ENCODE results near the gene FSTL4. TPM values are rescaled to one million over a fixed set of nuclear protein-coding genes. Genes with fewer than 3 reads are reported as not detected.

The FSTL4 gene
- total and polyA plus RNA-seq, 2 of the 4 experiments (the other 2 are of a cell fraction): 0.18 TPM; not detected in 1

DNA sequence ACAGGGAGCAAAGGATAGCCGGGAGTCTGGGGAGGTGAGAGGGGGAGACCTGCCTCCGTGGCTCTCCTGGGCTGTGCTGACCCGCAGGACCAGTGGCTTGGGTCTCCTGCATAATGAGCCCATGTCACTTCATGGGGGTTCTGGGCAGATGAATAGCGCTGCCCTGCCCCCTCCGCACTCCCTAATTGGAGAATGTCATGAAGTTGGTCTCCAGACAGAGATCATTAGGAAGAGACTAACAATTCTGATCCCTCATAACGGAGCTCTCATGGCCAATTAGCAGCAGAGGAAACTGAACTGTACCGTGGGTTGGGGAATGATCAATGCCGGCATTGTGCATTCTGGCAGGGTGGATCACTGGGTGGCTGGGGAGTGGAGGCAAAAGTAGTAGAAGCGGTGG lies 186.1 kb downstream of the FSTL4 start:
- H4K5ac ChIP-seq (ENCODE audit: low read depth, low read length): no peak overlapping the region
- dilution Hi-C loops (cut with HindIII; ENCODE audit: low sequenced_read_pairs, unreplicated experiment) (no loop called here), in situ Hi-C loops (cut with MboI; ENCODE audit: low sequenced_read_pairs) (loop anchor here (10.0 kb wide), 1 partner anchor 519 kb away; no protein-coding TSS in a partner anchor), intact Hi-C loops (cut with micrococcal nuclease) (no loop called here)
- H3K9me1 ChIP-seq (ENCODE audit: insufficient read depth, low read length): no peaks in the 10 kb centered on the region
- no peak overlapping the region for H4K8ac ChIP-seq (ENCODE audit: low read depth in 2 of 2, low read length in 2 of 2)
- H3K4ac ChIP-seq (ENCODE audit: low read depth, low read length): no peak overlapping the region
- no peak overlapping the region for H3K27ac ChIP-seq (ENCODE audit: insufficient read depth, low read length)
- H3K79me1 ChIP-seq (ENCODE audit: low read depth in 1 of 2, low read length in 2 of 2): no peaks in the 10 kb centered on the region
- H2BK5ac ChIP-seq (ENCODE audit: low read depth, low read length, poor library complexity, severe bottlenecking): no peak overlapping the region
- H3K4me3 ChIP-seq (ENCODE audit: insufficient read depth, low read depth, low read length): no peak overlapping the region
- no peak overlapping the region for H3K18ac ChIP-seq (ENCODE audit: low read depth, low read length)
- H2AFZ ChIP-seq (replicated peaks; ENCODE audit: low read length, poor library complexity): no peak overlapping the region
- no peaks in the 10 kb centered on the region for H4K20me1 ChIP-seq (ENCODE audit: insufficient read depth, low read length)
- H3K14ac ChIP-seq (replicated peaks; ENCODE audit: low read depth, low read length): no peak overlapping the region
- no peaks in the 10 kb centered on the region for H3K9me3 ChIP-seq (ENCODE audit: control insufficient read depth, insufficient read depth, low read length)
- H2AK5ac ChIP-seq (ENCODE audit: low read depth, low read length): no peak overlapping the region
- WGBS, 2 experiments (ENCODE audit: extremely low coverage in 2 of 2, insufficient read length in 1 of 2): 66% methylated on average over 3 of the region's 9 CpGs; no CpG with 5 or more reads in 1 of the 2 experiments
- no peak overlapping the region for H2BK15ac ChIP-seq (ENCODE audit: low read depth, low read length)
- H3K56ac ChIP-seq (ENCODE audit: extremely low read depth, insufficient read depth, low read length): no peak overlapping the region
- H3K23ac ChIP-seq (ENCODE audit: low read depth, low read length): no peak overlapping the region
- BruUV-seq (replicated peaks): no TSS peak
- ChIA-PET CTCF (no interaction called here), POLR2A (ENCODE audit: unreplicated experiment) (no interaction called here)
- H2BK20ac ChIP-seq (ENCODE audit: low read depth, low read length): no peak overlapping the region
- H3K4me1 ChIP-seq (ENCODE audit: control insufficient read depth, insufficient read depth, low read length): no peaks in the 10 kb centered on the region
- H2BK120ac ChIP-seq (ENCODE audit: low read depth, low read length): no peak overlapping the region
- H3K36me3 ChIP-seq (ENCODE audit: control insufficient read depth, insufficient read depth, low read length): no peaks in the 10 kb centered on the region
- DNase-seq (no peak), ATAC-seq (ENCODE audit: low read depth) (no peak)
- no peak overlapping the region for H3K9ac ChIP-seq (ENCODE audit: low read depth, low read length)
- H3K27me3 ChIP-seq (ENCODE audit: control insufficient read depth, insufficient read depth, low read length): peaks cover 8% of the 10 kb centered on the region
- no peak overlapping the region for H3K4me2 ChIP-seq (ENCODE audit: low read depth, low read length)
- no peak overlapping the region for H2AK9ac ChIP-seq (replicated peaks; ENCODE audit: low read depth, low read length, poor library complexity)
- no peak overlapping the region for H4K91ac ChIP-seq (ENCODE audit: insufficient read depth, low read depth, low read length)
- no peak for TF ChIP-seq MXI1 (IDR thresholded peaks at IDR 0.05; ENCODE audit: borderline replicate concordance, low read depth, low read length)
- no peak for TF ChIP-seq CHD1 (IDR thresholded peaks at IDR 0.05; ENCODE audit: low read depth, low read length)
- TF ChIP-seq RCOR1 (IDR thresholded peaks at IDR 0.05; ENCODE audit: insufficient replicate concordance, low read length): no peak
- no peak for TF ChIP-seq SMC3 (IDR thresholded peaks at IDR 0.05; ENCODE audit: low read depth, low read length)
- TF ChIP-seq, protein P1, sequence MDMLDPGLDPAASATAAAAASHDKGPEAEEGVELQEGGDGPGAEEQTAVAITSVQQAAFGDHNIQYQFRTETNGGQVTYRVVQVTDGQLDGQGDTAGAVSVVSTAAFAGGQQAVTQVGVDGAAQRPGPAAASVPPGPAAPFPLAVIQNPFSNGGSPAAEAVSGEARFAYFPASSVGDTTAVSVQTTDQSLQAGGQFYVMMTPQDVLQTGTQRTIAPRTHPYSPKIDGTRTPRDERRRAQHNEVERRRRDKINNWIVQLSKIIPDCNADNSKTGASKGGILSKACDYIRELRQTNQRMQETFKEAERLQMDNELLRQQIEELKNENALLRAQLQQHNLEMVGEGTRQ (IDR thresholded peaks at IDR 0.05; ENCODE audit: low read depth, low read length): no peak
- TF ChIP-seq RFX5 (IDR thresholded peaks at IDR 0.05; ENCODE audit: low read depth, low read length): no peak
- no peak for TF ChIP-seq NFE2L2 (IDR thresholded peaks at IDR 0.05; ENCODE audit: low read depth, low read length)
- TF ChIP-seq FOS (IDR thresholded peaks at IDR 0.05; ENCODE audit: low read depth, low read length): no peak

Measured in IMR-90 (cell line).